Measurements from ENCODE around the gene ALPK3. TPM values are rescaled to one million over a fixed set of nuclear protein-coding genes. Genes with fewer than 3 reads are reported as not detected.

Gene ALPK3
- total RNA-seq, 1 experiment from 2014 or later: 17.7 TPM

DNA sequence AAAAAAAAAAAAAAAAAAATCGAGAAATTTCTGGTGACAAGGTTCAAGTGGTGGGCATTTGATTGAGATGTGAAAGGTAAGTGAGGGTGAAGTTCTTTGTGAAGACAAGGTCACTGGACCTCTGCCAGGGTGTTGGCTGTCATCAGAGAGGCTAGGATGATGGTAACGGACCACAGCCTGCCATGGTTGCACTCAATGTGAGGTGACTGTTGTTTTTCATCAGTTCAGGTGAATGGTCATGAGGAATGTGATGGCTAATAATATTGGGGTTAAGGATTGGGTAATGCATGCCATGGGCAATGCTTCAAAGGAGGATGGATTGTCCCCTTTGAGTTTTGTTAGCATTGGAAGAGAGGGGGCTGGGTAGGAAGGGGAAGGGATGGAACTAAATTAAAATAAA lies 4.3 kb upstream of the ALPK3 start:
- no peaks in the 10 kb centered on the region for H3K4me1 ChIP-seq (ENCODE audit: insufficient read depth, low read length)
- no peak overlapping the region for H3K4me2 ChIP-seq (ENCODE audit: insufficient read depth, insufficient read length, low read length)
- H3K27me3 Mint-ChIP-seq (ENCODE audit: low read depth): peaks cover 7% of the 10 kb centered on the region
- no peak overlapping the region for H2BK5ac ChIP-seq (ENCODE audit: insufficient read length, low read length)
- no peaks in the 10 kb centered on the region for H3K79me1 ChIP-seq (ENCODE audit: insufficient read depth, low read depth, low read length, poor library complexity, severe bottlenecking)
- peaks cover 0 to 1% (median 0%) of the 10 kb centered on the region in 3 experiments; a peak in 1 of 7 replicates for H3K36me3 Mint-ChIP-seq (ENCODE audit: insufficient read depth in 1 of 3, low read depth in 3 of 3)
- H2BK20ac ChIP-seq (ENCODE audit: low read depth, low read length, poor library complexity, severe bottlenecking): no peak overlapping the region
- H3T11ph ChIP-seq (ENCODE audit: low read length): no peak overlapping the region
- H3K23me2 ChIP-seq (ENCODE audit: insufficient read length, low read depth, low read length, poor library complexity, severe bottlenecking): peaks cover 5% of the 10 kb centered on the region
- no peak overlapping the region; a peak in 1 of 7 replicates for H3K27ac Mint-ChIP-seq
- TF ChIP-seq, protein P1, sequence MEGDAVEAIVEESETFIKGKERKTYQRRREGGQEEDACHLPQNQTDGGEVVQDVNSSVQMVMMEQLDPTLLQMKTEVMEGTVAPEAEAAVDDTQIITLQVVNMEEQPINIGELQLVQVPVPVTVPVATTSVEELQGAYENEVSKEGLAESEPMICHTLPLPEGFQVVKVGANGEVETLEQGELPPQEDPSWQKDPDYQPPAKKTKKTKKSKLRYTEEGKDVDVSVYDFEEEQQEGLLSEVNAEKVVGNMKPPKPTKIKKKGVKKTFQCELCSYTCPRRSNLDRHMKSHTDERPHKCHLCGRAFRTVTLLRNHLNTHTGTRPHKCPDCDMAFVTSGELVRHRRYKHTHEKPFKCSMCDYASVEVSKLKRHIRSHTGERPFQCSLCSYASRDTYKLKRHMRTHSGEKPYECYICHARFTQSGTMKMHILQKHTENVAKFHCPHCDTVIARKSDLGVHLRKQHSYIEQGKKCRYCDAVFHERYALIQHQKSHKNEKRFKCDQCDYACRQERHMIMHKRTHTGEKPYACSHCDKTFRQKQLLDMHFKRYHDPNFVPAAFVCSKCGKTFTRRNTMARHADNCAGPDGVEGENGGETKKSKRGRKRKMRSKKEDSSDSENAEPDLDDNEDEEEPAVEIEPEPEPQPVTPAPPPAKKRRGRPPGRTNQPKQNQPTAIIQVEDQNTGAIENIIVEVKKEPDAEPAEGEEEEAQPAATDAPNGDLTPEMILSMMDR (conservative IDR thresholded peaks at IDR 0.05): no peak
- no peaks in the 10 kb centered on the region for H4K20me1 ChIP-seq (ENCODE audit: control insufficient read depth, insufficient read depth, insufficient read length)
- no peak overlapping the region for H2BK12ac ChIP-seq (ENCODE audit: insufficient read length, low read depth, low read length)
- H3K79me2 ChIP-seq (ENCODE audit: insufficient read depth, low read length): no peaks in the 10 kb centered on the region
- WGBS (ENCODE audit: extremely low coverage, insufficient read length, low lambda C conversion rate): no CpG with 5 or more reads among the region's 2 CpGs
- no peak overlapping the region for H3K18ac ChIP-seq (ENCODE audit: insufficient read length, low read depth, low read length)
- H3K56ac ChIP-seq (ENCODE audit: insufficient read length, low read depth, low read length): no peak overlapping the region
- no peaks in the 10 kb centered on the region; a peak in 1 of 5 replicates for H3K9me3 Mint-ChIP-seq
- H3K4me1 Mint-ChIP-seq: peaks cover 5 to 8% of the 10 kb centered on the region in 2 experiments
- H3K9ac ChIP-seq (ENCODE audit: extremely low read depth, insufficient read length, low read length): no peak overlapping the region
- H3K4ac ChIP-seq (ENCODE audit: low read depth, low read length): no peak overlapping the region
- no peak overlapping the region for H4K5ac ChIP-seq (ENCODE audit: insufficient read length, low read depth, low read length)
- H3K4me3 Mint-ChIP-seq: no peak overlapping the region
- no peak overlapping the region for H2BK15ac ChIP-seq (ENCODE audit: low read depth, low read length)
- no peak overlapping the region for H2AK5ac ChIP-seq (ENCODE audit: insufficient read length, low read length)
- no peak overlapping the region for H3K27ac ChIP-seq (ENCODE audit: insufficient read length, low read depth, low read length)
- no peak for DNase-seq
- H4K91ac ChIP-seq (ENCODE audit: insufficient read length, low read depth, low read length): no peak overlapping the region
- H2AFZ ChIP-seq (ENCODE audit: low read length): no peak overlapping the region
- no peak overlapping the region for H4K8ac ChIP-seq (replicated peaks; ENCODE audit: insufficient read length, low read depth, low read length)
- no peak overlapping the region for H3K23ac ChIP-seq (ENCODE audit: insufficient read length, low read depth, low read length)
- no peaks in the 10 kb centered on the region for H3K27me3 ChIP-seq (ENCODE audit: insufficient read depth, low read length)
- H3K14ac ChIP-seq (ENCODE audit: insufficient read depth, low read length): no peak overlapping the region
- no peak overlapping the region for H2BK120ac ChIP-seq (ENCODE audit: low read depth, low read length, poor library complexity, severe bottlenecking)
- no peaks in the 10 kb centered on the region for H3K9me3 ChIP-seq (ENCODE audit: control insufficient read depth, low read depth, low read length)

All from H9 (cell line).